ENCODE data around the gene CACNA2D4. TPM values are rescaled to one million over a fixed set of nuclear protein-coding genes. Genes with fewer than 3 reads are reported as not detected.
A peak's percentile ranks its signal among the peaks of the same experiment; 100 is the strongest.

Gene CACNA2D4
- total RNA-seq, 1 donor from 2014 or later: 1.1 TPM

DNA sequence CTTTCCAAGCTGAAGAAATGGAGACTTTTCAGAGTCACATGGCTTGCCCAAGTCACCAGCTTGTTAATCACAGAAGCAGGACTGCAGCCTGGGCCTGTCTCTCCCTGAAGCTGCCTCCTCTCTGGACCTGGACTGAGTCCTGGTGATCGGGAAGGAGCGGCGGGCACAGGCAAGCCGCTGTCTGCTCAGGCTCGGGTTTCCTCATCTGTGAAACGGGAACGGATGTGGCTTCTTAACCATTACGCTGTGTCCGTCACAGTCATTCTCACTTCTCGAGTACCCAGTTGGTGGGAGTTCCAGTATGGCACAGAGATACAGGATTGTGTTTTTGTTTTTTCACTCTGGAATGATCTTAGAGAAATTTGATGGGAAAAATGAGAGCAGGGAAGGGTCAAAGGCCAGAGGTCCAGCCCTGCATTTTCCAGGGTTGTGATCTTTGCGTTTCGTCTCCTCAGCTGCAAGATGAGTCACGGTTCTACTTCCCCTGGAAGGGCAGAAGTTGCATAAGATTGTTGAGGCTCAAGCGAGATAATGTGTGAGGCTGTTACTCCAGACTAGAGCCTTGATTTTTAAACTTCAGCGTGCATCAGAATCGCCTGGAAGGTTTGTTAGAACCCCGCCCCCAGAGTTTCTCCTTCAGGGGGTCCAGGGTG is 105.7 kb downstream of the CACNA2D4 start:
- DNase-seq (ENCODE audit: missing footprints): no peak
- intact Hi-C loops (cut with DNase I): no loop called here

DNA sequence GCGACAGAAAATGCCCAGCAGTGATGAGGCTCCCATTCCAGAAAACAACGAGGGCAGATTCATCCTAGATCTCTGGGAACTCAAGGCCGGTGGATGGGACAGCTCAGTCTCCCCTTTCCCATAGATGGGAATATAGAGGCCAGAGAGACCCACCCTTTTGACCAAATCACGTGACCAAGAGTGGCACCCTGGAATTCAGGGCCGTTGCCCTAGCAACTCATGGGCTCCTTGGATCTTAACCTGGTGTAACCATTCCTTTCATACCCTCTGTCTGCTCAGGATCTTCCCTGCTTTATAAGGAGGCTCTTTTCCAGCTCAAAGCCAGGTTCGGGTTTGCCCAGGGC is 106.5 kb downstream of the CACNA2D4 start:
- ATAC-seq (no peak), DNase-seq (ENCODE audit: missing footprints) (no peak)
- intact Hi-C loops (cut with DNase I): no loop called here

More for the DNA sequence above, 105.7 kb downstream of the CACNA2D4 start:
- ATAC-seq: peak; percentile 66

DNA sequence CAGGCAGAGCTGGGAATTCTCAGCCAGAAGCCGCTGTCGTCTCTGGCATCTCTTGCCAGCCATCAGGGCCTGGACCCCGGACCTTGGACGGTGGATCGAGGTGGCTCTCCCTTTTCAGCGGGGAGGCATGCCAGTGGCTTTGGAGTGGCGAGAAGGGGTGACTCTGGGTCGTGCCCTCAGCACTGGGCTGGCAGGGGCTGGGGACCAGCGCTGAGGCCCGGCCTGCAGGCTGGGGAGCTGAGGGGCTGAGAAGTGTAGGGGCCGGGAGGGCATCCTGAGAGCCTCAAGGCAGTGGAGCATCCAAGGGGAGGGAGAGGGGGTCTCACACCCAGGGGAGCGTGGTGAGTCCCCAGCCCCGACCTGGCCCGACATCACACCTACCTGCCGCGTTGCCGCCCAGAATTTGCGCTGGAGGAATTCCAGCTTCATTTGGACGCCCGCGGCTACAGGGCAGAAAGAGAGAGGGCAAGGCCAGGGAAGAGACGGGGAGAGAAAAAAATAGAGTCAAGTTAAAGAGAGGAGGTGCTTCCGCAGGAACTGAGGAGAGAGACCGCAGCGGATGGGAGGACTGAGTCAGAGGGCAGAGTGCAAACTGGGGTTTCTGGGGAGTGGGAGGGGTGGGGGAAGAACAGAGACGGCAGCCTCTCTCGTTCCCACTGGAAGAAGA is 107.0 kb downstream of the CACNA2D4 start:
- DNase-seq (ENCODE audit: missing footprints) (no peak), ATAC-seq (no peak)
- intact Hi-C loops (cut with DNase I): no loop called here

DNA sequence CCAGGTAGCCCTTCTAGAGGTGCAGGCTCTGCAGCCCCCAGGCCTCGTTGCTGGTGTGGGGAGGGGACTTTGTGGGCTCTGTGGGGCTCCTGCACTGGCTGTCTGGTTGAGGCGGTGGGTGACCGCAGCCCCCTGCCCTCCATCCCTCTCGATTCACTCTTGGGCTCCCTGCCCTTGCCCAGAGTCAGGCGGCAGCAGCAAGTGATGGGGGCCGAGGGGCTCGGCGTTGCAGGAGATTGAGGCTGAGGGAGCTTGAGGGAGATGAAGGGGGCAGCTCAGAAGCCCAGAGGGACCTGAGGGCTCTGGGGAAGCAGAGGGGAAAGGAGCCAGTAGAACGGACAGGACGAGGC is 107.5 kb downstream of the CACNA2D4 start:
- ATAC-seq (no peak), DNase-seq (ENCODE audit: missing footprints) (no peak)
- intact Hi-C loops (cut with DNase I): no loop called here

DNA sequence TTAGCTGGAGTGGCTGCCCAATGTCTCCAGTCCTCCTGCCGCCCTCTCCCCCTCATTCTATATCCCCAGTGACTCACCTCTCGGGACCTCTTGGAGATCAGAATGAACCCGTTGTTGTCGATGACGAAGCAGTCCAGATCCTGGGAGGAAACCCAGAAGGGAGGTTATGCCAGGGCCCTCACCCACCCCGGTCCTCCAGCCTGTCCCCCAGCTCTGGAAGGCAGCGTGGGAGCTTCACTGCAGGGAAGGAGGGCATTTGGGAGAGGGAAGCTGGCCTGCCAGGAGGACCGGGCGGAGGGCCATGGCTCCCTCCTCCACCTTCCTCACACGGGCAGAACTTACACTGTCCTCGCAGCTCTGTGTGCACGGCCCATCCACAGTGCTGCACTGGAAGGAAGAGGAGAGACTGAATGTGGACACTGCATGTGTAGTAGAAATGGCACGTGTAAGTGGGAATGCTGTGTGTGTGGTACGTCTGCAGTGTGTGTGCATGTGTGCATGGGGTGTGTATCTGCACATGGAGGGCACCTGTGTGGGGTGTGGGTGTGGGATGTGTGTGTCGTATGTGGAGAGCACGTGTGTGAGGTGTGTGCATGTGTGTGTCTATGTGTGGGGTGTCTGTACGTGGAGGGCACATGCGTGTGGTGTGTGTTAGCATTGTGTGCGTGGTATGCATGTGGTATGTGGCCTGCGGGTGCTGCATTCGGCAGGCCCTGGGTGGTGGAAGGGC is 108.1 kb downstream of the CACNA2D4 start:
- DNase-seq (ENCODE audit: missing footprints): no peak

DNA sequence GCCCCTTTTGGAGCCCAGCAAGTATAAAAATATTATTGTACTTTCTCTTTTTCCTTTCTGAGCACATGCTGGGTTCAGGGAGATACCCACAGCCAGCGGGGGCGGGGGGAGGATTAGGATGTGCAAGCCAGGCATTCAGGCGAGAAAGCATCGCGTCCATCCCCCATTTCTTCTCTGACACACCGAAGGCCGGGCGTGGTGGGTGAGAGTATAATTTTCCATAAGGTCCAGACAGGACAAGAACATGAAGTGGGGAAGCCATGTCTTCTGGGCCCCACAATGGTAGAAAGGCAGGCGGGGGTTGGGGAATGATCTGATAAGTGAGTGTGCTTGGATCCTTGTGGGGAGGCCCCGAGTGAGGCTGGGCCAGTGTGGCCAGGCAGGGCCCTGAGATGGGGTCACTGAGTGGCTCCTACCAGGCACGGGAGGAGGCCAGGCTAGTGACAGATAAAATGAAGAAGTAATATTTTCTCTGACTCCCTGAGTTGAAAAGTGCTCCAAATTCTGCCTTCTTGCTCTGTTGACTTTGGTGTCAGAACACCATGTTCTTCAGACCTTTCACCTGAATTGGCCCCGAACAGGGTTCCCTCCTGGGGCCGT is 108.8 kb downstream of the CACNA2D4 start:
- intact Hi-C loops (cut with DNase I): no loop called here
- ATAC-seq (no peak), DNase-seq (ENCODE audit: missing footprints) (no peak)

More for the DNA sequence above, 108.1 kb downstream of the CACNA2D4 start:
- ATAC-seq: no peak
- intact Hi-C loops (cut with DNase I): no loop called here

DNA sequence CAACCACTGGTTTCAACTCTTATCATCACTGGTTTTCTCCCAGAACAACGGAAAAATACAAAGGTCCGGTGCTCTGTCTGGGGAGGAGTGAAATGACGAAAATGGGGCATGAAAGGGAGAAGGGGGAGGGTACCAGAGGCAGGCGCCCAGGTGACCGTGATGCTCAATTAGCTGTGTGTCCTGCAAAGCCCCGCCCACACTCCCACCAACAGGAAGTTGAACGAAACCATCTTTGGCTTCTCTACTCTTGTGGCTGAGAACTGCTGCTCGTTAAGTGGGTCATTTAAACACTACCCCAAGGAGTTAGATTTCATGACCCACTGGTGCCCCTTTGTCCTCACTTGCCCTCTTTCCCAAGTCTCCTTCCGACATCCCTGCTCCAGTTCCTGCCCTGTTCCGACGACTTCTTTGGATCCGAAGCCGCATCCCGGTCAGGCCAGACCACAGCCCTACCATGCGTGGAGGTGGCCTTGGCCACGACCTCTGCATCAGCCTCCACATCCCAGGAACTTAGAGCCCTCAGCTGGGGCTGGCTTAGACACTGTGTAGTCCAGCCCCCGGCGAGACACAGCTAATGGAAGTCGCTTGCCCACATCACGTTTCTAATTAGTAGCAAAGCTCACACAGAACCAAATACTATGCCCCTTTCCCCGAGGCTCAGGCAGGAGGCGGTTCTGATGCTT is 109.5 kb downstream of the CACNA2D4 start:
- intact Hi-C loops (cut with DNase I): no loop called here
- ATAC-seq (no peak), DNase-seq (ENCODE audit: missing footprints) (no peak)

DNA sequence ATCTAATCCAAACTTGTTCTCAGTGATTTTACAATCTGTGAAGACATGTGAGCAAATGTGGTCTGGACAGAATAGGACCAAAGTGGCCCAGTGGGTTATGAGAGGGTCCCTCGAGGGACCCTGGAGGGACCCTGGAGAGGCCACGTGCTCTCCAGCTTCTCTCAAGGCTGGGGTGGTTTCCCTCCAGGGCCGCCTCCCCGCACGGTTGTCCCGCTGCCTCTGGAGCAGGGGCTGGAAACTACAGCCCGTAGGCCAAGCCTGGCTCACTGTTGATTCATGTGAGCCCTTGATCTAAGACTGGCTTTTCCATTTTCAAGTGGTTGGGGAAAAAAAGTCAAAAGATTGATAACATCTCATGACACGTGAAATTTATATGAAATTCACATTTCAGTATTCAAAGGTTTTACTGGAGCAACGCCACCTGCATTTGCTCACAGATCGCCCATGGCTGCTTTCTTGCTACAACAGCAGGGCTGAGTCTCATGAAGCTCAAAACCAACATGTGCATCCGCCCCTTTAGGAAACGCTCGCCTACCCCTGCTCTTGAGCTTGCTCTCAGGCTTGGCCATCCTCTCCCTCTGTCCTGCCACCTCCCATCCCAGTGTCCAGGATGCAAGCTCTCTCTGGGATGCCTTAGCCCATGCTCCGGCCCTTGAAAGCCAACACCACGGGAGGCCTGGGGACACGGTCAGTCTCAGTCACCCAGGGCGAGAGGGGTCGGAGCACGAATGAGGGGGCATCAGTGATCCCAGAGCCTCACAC is 110.2 kb downstream of the CACNA2D4 start:
- intact Hi-C loops (cut with DNase I): no loop called here
- DNase-seq (ENCODE audit: missing footprints) (no peak), ATAC-seq (no peak)

DNA sequence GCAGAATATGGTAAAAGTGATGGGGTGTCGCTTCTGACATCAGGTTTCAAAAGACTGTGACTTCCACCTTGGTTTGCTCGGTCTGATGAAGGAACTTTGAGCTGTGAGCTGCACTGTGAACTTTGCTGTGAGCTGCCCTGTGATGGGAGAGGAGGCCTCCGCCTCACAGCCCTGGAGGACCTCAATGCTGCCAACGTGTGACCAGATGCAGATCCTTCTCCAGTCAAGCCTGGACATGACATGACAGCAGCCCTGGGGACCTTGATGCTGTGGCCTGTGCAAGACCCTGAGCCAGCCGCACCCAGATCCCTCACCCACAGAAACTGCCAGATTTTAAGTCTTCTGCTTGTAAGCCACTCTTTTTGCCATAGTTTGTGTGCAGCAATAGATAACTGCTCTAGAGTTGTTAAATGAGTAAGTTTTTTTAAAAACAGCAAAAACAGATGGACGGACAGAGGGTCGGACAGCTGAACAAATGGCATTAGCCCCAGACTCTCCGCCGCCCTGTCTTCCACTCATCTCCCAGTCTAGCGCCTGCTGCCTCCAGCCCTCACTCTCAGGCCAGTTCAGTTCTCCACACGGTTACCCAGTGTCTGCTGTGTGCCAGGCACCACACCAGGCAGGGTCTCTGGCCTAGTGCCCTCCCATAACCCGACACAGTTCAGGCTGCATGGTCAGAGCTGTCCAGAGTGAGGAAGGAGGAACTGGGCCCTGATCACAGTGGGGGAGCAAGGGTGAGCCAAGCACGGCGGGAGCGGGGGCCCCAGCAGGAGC is 111.2 kb downstream of the CACNA2D4 start:
- intact Hi-C loops (cut with DNase I): no loop called here
- DNase-seq (ENCODE audit: missing footprints): no peak
- ATAC-seq: no peak

DNA sequence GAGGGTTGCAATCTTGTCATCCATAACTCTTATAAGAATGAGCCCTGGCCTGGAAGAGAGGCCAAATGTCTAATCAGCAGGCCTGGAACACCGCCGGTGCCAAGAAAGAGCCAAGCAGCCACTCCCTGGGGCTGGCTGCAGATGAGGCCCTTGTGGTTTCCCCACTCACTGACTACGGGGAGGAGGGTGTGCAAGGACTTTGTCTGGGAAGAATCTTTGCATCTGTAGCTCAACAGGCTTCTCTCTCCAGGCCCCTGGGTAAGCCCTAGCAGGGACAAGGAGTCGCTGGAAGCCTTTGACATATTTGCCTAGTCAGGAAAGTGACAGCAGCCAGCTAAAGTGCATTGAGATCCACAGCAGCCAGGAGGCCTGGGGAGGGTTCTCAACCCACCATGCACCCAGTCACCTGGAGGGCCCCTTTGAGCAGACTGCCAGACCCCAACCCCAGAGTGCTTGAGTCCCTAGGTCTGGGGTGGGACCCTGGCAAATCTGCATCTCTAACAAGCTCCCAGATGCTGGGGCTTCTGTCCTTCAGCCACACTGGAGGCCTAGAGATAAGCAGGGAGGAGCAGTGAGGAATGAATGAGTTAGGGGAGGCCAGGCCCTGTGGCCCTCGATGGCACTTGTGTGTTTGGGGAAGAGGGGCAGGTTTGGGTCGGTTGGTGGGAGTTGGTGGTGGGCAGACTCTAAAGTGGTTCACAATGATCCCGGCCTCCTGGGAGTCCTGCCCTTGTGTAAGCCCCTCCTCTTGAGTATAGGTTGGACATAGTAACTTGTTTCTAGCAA is 112.0 kb downstream of the CACNA2D4 start:
- peak; percentile 58 for ATAC-seq
- DNase-seq (ENCODE audit: missing footprints): no peak
- intact Hi-C loops (cut with DNase I): no loop called here

DNA sequence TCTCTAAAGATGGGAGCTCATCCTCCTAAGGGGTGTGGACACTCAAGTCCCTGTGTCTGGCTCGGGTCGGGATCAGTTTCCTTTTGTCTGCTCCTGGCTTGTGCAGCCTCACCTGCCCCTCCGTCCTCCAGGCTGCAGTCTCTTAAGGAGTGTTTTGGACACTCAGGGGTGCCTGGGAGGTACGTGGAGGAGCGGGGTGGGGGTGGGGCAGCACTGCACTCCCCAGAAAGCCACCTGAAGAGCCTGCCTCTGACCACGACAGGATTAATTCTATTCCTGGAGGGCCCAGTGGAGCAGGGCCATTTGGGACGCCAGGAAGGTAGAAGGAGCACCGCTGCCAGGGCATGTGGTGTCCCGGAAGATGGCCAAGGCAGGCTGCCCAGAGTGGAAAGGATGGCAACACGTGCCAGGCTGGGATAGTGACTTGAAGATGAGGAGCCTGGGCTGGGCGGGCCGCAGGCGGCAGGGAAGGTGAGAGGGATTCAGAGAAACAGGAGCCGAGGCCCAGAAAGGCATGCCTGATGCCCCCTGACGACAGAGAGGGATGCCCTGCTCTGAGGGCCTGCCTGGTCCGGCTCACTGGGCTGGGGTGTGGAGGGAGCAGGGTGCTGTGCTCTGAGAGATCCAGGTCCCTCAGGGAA is 112.9 kb downstream of the CACNA2D4 start:
- intact Hi-C loops (cut with DNase I): no loop called here
- DNase-seq (ENCODE audit: missing footprints) (no peak), ATAC-seq (peak; percentile 40)

DNA sequence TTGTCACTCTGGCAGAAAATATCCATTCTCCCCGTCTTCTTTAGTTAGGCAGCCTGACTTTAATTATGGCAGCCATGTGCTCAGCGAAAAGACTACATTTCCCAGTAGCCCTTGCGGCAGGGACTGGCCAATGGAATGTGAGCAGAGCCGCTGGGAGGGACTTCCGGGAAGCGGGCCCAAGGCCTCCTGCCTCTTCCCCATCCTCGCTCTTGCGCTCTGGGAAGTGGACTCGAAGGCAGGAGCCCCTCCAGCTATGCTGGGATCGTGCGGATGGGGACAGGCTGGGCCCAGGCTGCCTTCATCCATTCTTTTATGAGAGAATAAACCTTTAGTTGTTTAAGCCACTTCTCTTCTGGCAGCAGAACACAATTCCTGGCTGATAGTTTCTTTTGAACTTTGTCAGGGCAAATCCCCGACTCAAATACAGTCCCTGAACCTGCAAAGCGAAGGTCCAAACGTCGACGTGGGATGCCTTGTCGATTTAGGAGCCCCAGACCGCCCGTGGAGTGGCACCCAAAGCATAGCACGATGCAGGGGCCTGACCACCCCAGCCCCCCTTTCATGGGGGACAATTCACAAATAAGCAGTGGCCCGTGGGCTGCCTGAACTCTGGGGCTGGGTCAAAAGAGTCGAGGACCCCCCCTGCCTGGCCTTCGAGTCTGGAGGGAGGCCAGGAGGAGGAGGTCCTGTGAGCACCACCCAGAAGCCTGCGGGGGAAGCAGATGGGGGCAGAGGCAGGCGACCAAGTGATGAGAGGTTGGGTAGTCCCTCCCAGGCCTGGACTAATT is 113.7 kb downstream of the CACNA2D4 start:
- intact Hi-C loops (cut with DNase I): loop anchor here (5.0 kb wide), 2 partner anchors 233 to 778 kb away; no protein-coding TSS in a partner anchor
- ATAC-seq: peak; percentile 82
- DNase-seq (ENCODE audit: missing footprints): peak; percentile 94

DNA sequence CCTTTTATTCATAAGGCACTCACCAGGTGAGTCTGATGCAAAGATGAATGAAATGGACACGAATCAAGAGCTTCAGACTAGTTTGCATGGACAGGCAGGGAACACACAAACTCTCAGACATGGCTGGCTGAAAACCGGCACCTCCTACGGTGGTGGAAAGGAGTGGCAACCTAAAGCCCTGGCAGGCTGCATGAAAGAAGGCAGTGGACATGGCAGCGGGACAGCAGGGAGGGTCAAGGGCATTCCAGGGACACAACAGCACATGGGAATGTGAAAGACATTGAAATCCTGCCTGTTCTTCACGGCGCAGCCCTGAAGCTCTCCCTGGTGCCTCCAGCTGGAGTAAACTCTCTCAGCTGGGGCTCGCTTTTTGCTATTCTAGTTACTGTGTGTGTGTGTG is 114.7 kb downstream of the CACNA2D4 start:
- intact Hi-C loops (cut with DNase I): loop anchor here (5.0 kb wide), 2 partner anchors 234 to 779 kb away; no protein-coding TSS in a partner anchor
- DNase-seq (ENCODE audit: missing footprints) (no peak), ATAC-seq (no peak)

DNA sequence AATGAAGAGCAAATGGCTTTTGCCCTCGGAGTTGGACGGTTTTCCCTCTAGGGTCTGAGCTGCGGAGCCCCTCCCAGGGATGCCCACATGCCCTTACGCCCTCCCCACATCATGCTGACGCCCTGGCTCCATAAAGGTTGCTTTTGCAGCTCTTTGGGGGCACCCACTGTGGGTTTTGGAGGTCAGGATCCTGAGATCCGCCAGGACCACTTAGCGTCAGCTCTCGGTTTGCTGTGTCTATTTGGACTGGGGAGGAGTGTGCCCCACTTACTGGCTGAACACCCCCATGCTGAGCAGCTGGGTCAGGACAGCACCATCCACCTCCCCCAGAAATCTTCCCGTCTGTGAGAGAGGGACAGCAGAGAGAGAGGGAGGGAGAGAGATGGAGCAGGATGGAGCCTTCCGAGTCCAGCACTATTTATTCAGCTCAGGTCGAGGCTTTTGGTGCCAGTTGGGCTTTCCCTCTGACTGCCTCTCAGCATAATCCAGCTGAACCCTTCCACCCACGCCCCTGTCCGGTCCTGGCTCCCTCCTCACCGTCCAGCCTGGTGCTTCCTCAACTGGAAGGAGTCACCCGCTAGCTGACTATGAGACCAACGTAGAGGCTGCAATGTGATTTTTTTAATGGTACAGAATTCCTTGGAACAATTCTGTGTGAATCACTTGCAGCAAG is 117.0 kb downstream of the CACNA2D4 start:
- ATAC-seq (no peak), DNase-seq (ENCODE audit: missing footprints) (no peak)
- intact Hi-C loops (cut with DNase I): loop anchor here (5.0 kb wide), 2 partner anchors 236 to 781 kb away; no protein-coding TSS in a partner anchor

Data from Right ventricle myocardium inferior (tissue), 1 donor.